Neuron (in vitro differentiated cells): ENCODE results near the gene E2F3.

ENCODE experiments used
- H2AFZ ChIP-seq: one replicate; pipeline ENCODE4 v1.6.1; 2013; ENCODE audit warnings: low read depth, mild to moderate bottlenecking, inconsistent platforms, low read length, moderate library complexity
- H3K27me3 ChIP-seq: one replicate; pipeline ENCODE4 v1.6.1; 2013; ENCODE audit warnings: low read length; ENCODE audit not compliant: insufficient read depth
- H3K36me3 ChIP-seq: one replicate; pipeline ENCODE4 v1.6.1; 2013; ENCODE audit warnings: low read length; ENCODE audit not compliant: insufficient read depth
- H3K4me1 ChIP-seq: one replicate; pipeline ENCODE4 v1.6.1; 2013; ENCODE audit warnings: low read length; ENCODE audit not compliant: insufficient read depth
- H3K4me3 ChIP-seq: 2 replicates; pipeline ENCODE4 v1.5.1; 2013; ENCODE audit warnings: mild to moderate bottlenecking, low read length, moderate library complexity
- H3K9me3 ChIP-seq: one replicate; pipeline ENCODE4 v1.6.1; 2013; ENCODE audit warnings: low read length

Gene E2F3

GRCh38 chr6:20467437-20467836, 65.8 kb downstream of the E2F3 start:
- H3K4me3 ChIP-seq: no peak overlapping the region
- H3K36me3 ChIP-seq: peaks cover 5% of the 10 kb centered on the region

GRCh38 chr6:20468209-20468608, 66.5 kb downstream of the E2F3 start:
- H3K4me3 ChIP-seq: no peak overlapping the region
- H3K36me3 ChIP-seq: peaks cover 5% of the 10 kb centered on the region
- H2AFZ ChIP-seq: no peak overlapping the region
- H3K9me3 ChIP-seq: peaks cover 2% of the 10 kb centered on the region
- H3K27me3 ChIP-seq: no peaks in the 10 kb centered on the region
- peaks cover 9% of the 10 kb centered on the region for H3K4me1 ChIP-seq

More at GRCh38 chr6:20467437-20467836, 65.8 kb downstream of the E2F3 start:
- peaks cover 9% of the 10 kb centered on the region for H3K4me1 ChIP-seq
- no peaks in the 10 kb centered on the region for H3K27me3 ChIP-seq
- peaks cover 2% of the 10 kb centered on the region for H3K9me3 ChIP-seq
- H2AFZ ChIP-seq: no peak overlapping the region

- Histone ChIP-seq H3K9me3 (peaks cover 2% of the 10 kb centered on the region), H3K4me3 (no peak overlapping the region), H3K27me3 (no peaks in the 10 kb centered on the region), H3K36me3 (peaks cover 5% of the 10 kb centered on the region), H2AFZ (no peak overlapping the region), H3K4me1 (peaks cover 9% of the 10 kb centered on the region)
Observed at GRCh38 chr6:20472748-20473147, 71.1 kb downstream of the E2F3 start.

- peaks cover 9% of the 10 kb centered on the region for H3K4me1 ChIP-seq
- H2AFZ ChIP-seq: no peak overlapping the region
- H3K27me3 ChIP-seq: no peaks in the 10 kb centered on the region
- no peaks in the 10 kb centered on the region for H3K9me3 ChIP-seq
- H3K4me3 ChIP-seq: no peak overlapping the region
- H3K36me3 ChIP-seq: no peaks in the 10 kb centered on the region
Observed at GRCh38 chr6:20473518-20473917, 71.8 kb downstream of the E2F3 start.

- no peak overlapping the region for H3K4me3 ChIP-seq
- H3K9me3 ChIP-seq: no peaks in the 10 kb centered on the region
- no peak overlapping the region for H2AFZ ChIP-seq
- peaks cover 9% of the 10 kb centered on the region for H3K36me3 ChIP-seq
- H3K4me1 ChIP-seq: peaks cover 9% of the 10 kb centered on the region
- H3K27me3 ChIP-seq: no peaks in the 10 kb centered on the region
Observed at GRCh38 chr6:20474874-20475542, 73.3 kb downstream of the E2F3 start.

GRCh38 chr6:20476501-20477043, 74.9 kb downstream of the E2F3 start:
- no peak overlapping the region for H3K4me3 ChIP-seq
- no peaks in the 10 kb centered on the region for H3K9me3 ChIP-seq
- peaks cover 23% of the 10 kb centered on the region for H3K36me3 ChIP-seq
- H3K27me3 ChIP-seq: no peaks in the 10 kb centered on the region
- peaks cover 8% of the 10 kb centered on the region for H3K4me1 ChIP-seq
- H2AFZ ChIP-seq: no peak overlapping the region

GRCh38 chr6:20477485-20477884, 75.8 kb downstream of the E2F3 start:
- Histone ChIP-seq H3K4me1 (no peaks in the 10 kb centered on the region), H3K36me3 (peaks cover 28% of the 10 kb centered on the region), H3K9me3 (no peaks in the 10 kb centered on the region), H2AFZ (no peak overlapping the region), H3K27me3 (no peaks in the 10 kb centered on the region), H3K4me3 (no peak overlapping the region)

- H3K4me3 ChIP-seq: no peak overlapping the region
- no peaks in the 10 kb centered on the region for H3K27me3 ChIP-seq
- no peak overlapping the region for H2AFZ ChIP-seq
- no peaks in the 10 kb centered on the region for H3K4me1 ChIP-seq
- peaks cover 42% of the 10 kb centered on the region for H3K36me3 ChIP-seq
- H3K9me3 ChIP-seq: peaks cover 1% of the 10 kb centered on the region
Observed at GRCh38 chr6:20479060-20479459, 77.4 kb downstream of the E2F3 start.

- Histone ChIP-seq H3K4me1 (no peaks in the 10 kb centered on the region), H3K4me3 (no peak overlapping the region), H3K27me3 (no peaks in the 10 kb centered on the region), H3K36me3 (peaks cover 42% of the 10 kb centered on the region), H2AFZ (no peak overlapping the region), H3K9me3 (peaks cover 1% of the 10 kb centered on the region)
Observed at GRCh38 chr6:20479526-20479925, 77.8 kb downstream of the E2F3 start.

GRCh38 chr6:20481281-20481680, 79.6 kb downstream of the E2F3 start:
- H2AFZ ChIP-seq: no peak overlapping the region
- no peaks in the 10 kb centered on the region for H3K27me3 ChIP-seq
- H3K4me1 ChIP-seq: no peaks in the 10 kb centered on the region
- H3K36me3 ChIP-seq: peaks cover 45% of the 10 kb centered on the region
- H3K4me3 ChIP-seq: no peak overlapping the region
- H3K9me3 ChIP-seq: peaks cover 1% of the 10 kb centered on the region

GRCh38 chr6:20483887-20484497, 82.3 kb downstream of the E2F3 start:
- no peaks in the 10 kb centered on the region for H3K4me1 ChIP-seq
- H3K36me3 ChIP-seq: peaks cover 68% of the 10 kb centered on the region
- H2AFZ ChIP-seq: no peak overlapping the region
- H3K9me3 ChIP-seq: peaks cover 1% of the 10 kb centered on the region
- H3K27me3 ChIP-seq: no peaks in the 10 kb centered on the region
- no peak overlapping the region for H3K4me3 ChIP-seq

GRCh38 chr6:20486641-20487040, 85.0 kb downstream of the E2F3 start:
- Histone ChIP-seq H3K4me3 (no peak overlapping the region), H3K27me3 (no peaks in the 10 kb centered on the region), H3K36me3 (peaks cover 61% of the 10 kb centered on the region)

GRCh38 chr6:20487669-20488375, 86.1 kb downstream of the E2F3 start:
- Histone ChIP-seq H3K4me1 (no peaks in the 10 kb centered on the region), H3K9me3 (peaks cover 2% of the 10 kb centered on the region), H3K36me3 (peaks cover 60% of the 10 kb centered on the region), H3K4me3 (no peak overlapping the region), H2AFZ (no peak overlapping the region), H3K27me3 (no peaks in the 10 kb centered on the region)

More at GRCh38 chr6:20486641-20487040, 85.0 kb downstream of the E2F3 start:
- H3K4me1 ChIP-seq: no peaks in the 10 kb centered on the region
- H2AFZ ChIP-seq: no peak overlapping the region
- peaks cover 3% of the 10 kb centered on the region for H3K9me3 ChIP-seq
